DOHH2 (cell line): Measurements from ENCODE around the gene PIK3R2.

Source experiments
- H3F3A ChIP-seq: fragments of 200-600 bp; sonication (generic), shearing (Covaris generic); 2 replicates; pipeline ENCODE4 v1.6.0; 2016; ENCODE audit warnings: antibody characterized with exemption, mild to moderate bottlenecking; ENCODE audit not compliant: control insufficient read depth, insufficient read depth
- H3K27ac ChIP-seq: fragments of 200-600 bp; sonication (generic); 2 replicates; pipeline ENCODE4 v1.5.1; 2014; ENCODE audit warnings: low read depth, mild to moderate bottlenecking, low read length, moderate library complexity
- H3K27me3 ChIP-seq: fragments of 200-600 bp; sonication (generic); 2 replicates; pipeline ENCODE4 v1.6.1; 2014; ENCODE audit warnings: mild to moderate bottlenecking, low read length, mixed read lengths; ENCODE audit not compliant: control insufficient read depth
- H3K36me3 ChIP-seq: fragments of 200-600 bp; sonication (generic); 2 replicates; pipeline ENCODE4 v1.6.1; 2014; ENCODE audit warnings: mild to moderate bottlenecking, low read length, moderate library complexity, mixed read lengths; ENCODE audit not compliant: control insufficient read depth
- H3K4me1 ChIP-seq: fragments of 200-600 bp; sonication (generic); 2 replicates; pipeline ENCODE4 v1.6.1; 2014; ENCODE audit warnings: mild to moderate bottlenecking, low read length, mixed read lengths; ENCODE audit not compliant: control insufficient read depth
- H3K4me2 ChIP-seq: fragments of 200-600 bp; sonication (generic); 2 replicates; pipeline ENCODE4 v1.6.0; 2014; ENCODE audit warnings: mild to moderate bottlenecking, low read length, moderate library complexity
- H3K4me3 ChIP-seq: fragments of 200-600 bp; sonication (generic); 2 replicates; pipeline ENCODE4 v1.5.1; 2014; ENCODE audit warnings: mild to moderate bottlenecking, low read length, mixed read lengths
- H3K79me2 ChIP-seq: fragments of 200-600 bp; sonication (generic); 2 replicates; pipeline ENCODE4 v1.6.1; 2014; ENCODE audit warnings: mild to moderate bottlenecking, low read length, mixed read lengths; ENCODE audit not compliant: control insufficient read depth
- H3K9me2 ChIP-seq: fragments of 200-600 bp; sonication (generic); replicated peaks from 2 replicates; pipeline ENCODE4 v1.6.1; 2014; ENCODE audit warnings: mild to moderate bottlenecking, low read length, mixed read lengths; ENCODE audit not compliant: control insufficient read depth
- H3K9me3 ChIP-seq: fragments of 200-600 bp; sonication (generic); 2 replicates; pipeline ENCODE4 v1.6.1; 2014; ENCODE audit warnings: antibody characterized with exemption, low read length, mixed read lengths; ENCODE audit not compliant: control insufficient read depth, insufficient read depth
- H4K20me1 ChIP-seq: fragments of 200-600 bp; sonication (generic); 2 replicates; pipeline ENCODE4 v1.6.0; 2014; ENCODE audit warnings: low read depth, mild to moderate bottlenecking, antibody characterized with exemption, low read length, moderate library complexity; ENCODE audit not compliant: control insufficient read depth, insufficient read depth
- EZH2phosphoT487 ChIP-seq: fragments of 200-600 bp; sonication (generic); IDR thresholded peaks from 2 replicates; pipeline ENCODE4 v1.6.1; 2017; ENCODE audit warnings: borderline replicate concordance, mild to moderate bottlenecking, antibody characterized with exemption, low read length, moderate library complexity, mixed read lengths
- TF ChIP-seq, protein P1 (sequence below): fragments of 200-600 bp; sonication (generic); IDR thresholded peaks from one replicate; pipeline ENCODE4 v1.5.1; 2014; ENCODE audit warnings: antibody characterized with exemption, mild to moderate bottlenecking, low read depth, low read length; ENCODE audit not compliant: poor library complexity, severe bottlenecking

Gene PIK3R2

DNA sequence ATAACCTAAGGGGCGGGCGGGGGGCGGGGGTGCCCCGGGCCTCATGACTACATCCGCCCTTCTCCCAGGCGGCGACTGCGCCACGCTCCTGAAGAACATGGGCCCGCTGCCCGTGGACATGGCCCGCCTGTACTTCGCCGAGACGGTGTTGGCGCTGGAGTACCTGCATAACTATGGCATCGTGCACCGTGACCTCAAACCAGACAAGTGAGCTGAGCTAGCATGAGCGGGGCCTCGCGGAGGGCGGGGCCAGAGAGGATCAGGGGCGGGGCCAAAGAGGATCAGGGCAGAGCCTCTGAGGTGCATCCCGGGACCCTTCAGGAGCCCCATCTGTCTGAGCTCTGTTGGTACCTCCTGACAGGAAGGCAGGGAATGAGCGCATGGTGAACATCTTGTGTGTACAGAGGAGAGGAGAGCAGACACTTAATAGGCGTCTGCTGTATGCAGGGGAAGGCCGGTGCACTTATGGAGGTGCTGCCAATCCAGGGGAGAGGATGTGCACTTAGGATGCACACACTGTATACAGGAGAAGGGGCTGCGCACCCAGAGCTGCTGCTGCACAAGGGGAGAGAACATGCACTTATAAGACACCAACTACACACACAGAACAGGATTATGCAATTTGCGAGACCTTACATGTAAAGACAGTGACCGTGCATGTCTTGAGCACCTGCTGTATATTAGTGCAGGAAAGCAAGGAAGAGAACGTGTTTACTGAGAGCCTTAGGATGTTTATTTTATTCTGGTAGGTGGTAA lies 20.9 kb upstream of the PIK3R2 start:
- peaks cover 38% of the 10 kb centered on the region for H3K36me3 ChIP-seq

DNA sequence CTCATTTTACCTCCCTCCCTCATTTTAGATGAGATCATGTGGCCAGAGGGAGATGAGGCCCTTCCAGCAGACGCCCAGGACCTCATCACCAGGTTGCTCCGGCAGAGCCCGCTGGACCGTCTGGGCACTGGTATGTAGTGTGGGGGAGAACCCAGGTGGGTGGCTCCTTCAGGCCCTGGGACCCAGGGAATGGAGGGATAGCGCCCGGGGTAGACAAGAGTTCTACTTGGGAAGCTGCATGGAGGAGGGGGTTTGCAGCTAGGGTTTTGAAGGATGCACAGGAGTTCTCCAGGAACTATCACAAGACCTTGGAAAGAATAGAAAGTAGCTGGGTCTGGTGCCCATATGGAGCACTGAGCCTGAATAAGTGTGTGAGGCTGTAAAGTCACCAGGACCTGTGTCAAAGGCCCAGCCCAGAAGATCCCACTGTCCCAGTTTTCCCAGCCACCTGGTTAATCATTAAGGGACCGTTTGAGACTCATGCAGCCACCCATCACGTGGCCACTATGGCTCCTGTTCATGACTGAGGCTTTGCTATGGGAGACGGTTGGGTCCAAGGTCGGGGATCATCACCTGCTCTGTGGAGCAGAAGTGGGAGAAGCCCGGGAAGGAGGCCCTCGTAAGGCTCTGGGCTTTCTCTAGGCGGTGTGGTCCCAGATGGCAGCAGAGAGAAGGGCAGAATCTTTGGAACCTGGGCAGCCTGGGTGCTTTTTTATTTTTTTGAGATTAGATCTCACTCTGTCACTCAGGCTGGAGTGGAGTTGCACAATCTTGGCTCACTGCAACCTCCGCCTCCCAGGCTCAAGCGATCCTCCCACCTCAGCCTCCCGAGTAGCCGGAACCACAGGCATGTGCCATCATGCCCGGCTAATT lies 17.0 kb upstream of the PIK3R2 start:
- Histone ChIP-seq H3K79me2 (no peaks in the 10 kb centered on the region), H3K4me2 (no peak overlapping the region), H3K27me3 (no peaks in the 10 kb centered on the region), H3K36me3 (peaks cover 29% of the 10 kb centered on the region), H4K20me1 (no peaks in the 10 kb centered on the region), H3K27ac (no peak overlapping the region), H3K4me1 (no peaks in the 10 kb centered on the region), H3K9me3 (no peaks in the 10 kb centered on the region), H3F3A (no peaks in the 10 kb centered on the region), H3K4me3 (no peak overlapping the region), H3K9me2 (no peaks in the 10 kb centered on the region)
- TF ChIP-seq EZH2phosphoT487, result no peak
- TF ChIP-seq, protein P1, sequence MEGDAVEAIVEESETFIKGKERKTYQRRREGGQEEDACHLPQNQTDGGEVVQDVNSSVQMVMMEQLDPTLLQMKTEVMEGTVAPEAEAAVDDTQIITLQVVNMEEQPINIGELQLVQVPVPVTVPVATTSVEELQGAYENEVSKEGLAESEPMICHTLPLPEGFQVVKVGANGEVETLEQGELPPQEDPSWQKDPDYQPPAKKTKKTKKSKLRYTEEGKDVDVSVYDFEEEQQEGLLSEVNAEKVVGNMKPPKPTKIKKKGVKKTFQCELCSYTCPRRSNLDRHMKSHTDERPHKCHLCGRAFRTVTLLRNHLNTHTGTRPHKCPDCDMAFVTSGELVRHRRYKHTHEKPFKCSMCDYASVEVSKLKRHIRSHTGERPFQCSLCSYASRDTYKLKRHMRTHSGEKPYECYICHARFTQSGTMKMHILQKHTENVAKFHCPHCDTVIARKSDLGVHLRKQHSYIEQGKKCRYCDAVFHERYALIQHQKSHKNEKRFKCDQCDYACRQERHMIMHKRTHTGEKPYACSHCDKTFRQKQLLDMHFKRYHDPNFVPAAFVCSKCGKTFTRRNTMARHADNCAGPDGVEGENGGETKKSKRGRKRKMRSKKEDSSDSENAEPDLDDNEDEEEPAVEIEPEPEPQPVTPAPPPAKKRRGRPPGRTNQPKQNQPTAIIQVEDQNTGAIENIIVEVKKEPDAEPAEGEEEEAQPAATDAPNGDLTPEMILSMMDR, result no peak

More for the DNA sequence above, 20.9 kb upstream of the PIK3R2 start:
- H3K9me2 ChIP-seq, result no peaks in the 10 kb centered on the region
- no peaks in the 10 kb centered on the region for H3K4me1 ChIP-seq
- H3K27ac ChIP-seq, result no peak overlapping the region
- H4K20me1 ChIP-seq, result no peaks in the 10 kb centered on the region
- no peaks in the 10 kb centered on the region for H3K9me3 ChIP-seq
- H3K27me3 ChIP-seq, result no peaks in the 10 kb centered on the region
- no peak overlapping the region for H3K4me2 ChIP-seq
- H3K79me2 ChIP-seq, result no peaks in the 10 kb centered on the region
- H3K4me3 ChIP-seq, result no peak overlapping the region
- H3F3A ChIP-seq, result no peaks in the 10 kb centered on the region
- TF ChIP-seq, protein P1, result no peak
- no peak for TF ChIP-seq EZH2phosphoT487

- H3K79me2 ChIP-seq, result no peaks in the 10 kb centered on the region
- H3K9me3 ChIP-seq, result no peaks in the 10 kb centered on the region
- no peak overlapping the region for H3K27ac ChIP-seq
Measured at GRCh38 chr19:18137242-18137641, 15.7 kb upstream of the PIK3R2 start.

More at GRCh38 chr19:18137242-18137641, 15.7 kb upstream of the PIK3R2 start:
- no peak for TF ChIP-seq EZH2phosphoT487
- TF ChIP-seq, protein P1, result no peak
- H4K20me1 ChIP-seq, result no peaks in the 10 kb centered on the region
- H3K4me3 ChIP-seq, result no peak overlapping the region
- H3K4me1 ChIP-seq, result no peaks in the 10 kb centered on the region
- H3K9me2 ChIP-seq, result no peaks in the 10 kb centered on the region
- H3F3A ChIP-seq, result no peaks in the 10 kb centered on the region
- H3K36me3 ChIP-seq, result peaks cover 27% of the 10 kb centered on the region
- H3K27me3 ChIP-seq, result no peaks in the 10 kb centered on the region
- H3K4me2 ChIP-seq, result no peak overlapping the region
